ENCODE measurements around the gene ZFAND3.

GRCh38 chr6:37826188-37826587, 6.7 kb downstream of the ZFAND3 start:
- no peak for TF ChIP-seq CTCF (IDR thresholded peaks at IDR 0.05)
- TF ChIP-seq POLR2A (IDR thresholded peaks at IDR 0.05), result no peak

All from Peyer's patch (tissue), 4 donors.